GM10266 (cell line): Measurements from ENCODE around the gene ABCA1.

Experiments used
- DNase-seq: peaks from one replicate; pipeline ENCODE4 v3.0.0; 2012; ENCODE audit errors: extremely low spot score
- TF ChIP-seq, protein P1 (sequence below): IDR thresholded peaks from 2 replicates; pipeline ENCODE4 v1.5.1; 2012; ENCODE audit warnings: mild to moderate bottlenecking, low read depth; ENCODE audit not compliant: control insufficient read depth, insufficient read depth; ENCODE audit errors: missing control alignments

The ABCA1 gene

GRCh38 chr9:104885818-104886709 is 41.9 kb downstream of the ABCA1 start:
- TF ChIP-seq, protein P1, sequence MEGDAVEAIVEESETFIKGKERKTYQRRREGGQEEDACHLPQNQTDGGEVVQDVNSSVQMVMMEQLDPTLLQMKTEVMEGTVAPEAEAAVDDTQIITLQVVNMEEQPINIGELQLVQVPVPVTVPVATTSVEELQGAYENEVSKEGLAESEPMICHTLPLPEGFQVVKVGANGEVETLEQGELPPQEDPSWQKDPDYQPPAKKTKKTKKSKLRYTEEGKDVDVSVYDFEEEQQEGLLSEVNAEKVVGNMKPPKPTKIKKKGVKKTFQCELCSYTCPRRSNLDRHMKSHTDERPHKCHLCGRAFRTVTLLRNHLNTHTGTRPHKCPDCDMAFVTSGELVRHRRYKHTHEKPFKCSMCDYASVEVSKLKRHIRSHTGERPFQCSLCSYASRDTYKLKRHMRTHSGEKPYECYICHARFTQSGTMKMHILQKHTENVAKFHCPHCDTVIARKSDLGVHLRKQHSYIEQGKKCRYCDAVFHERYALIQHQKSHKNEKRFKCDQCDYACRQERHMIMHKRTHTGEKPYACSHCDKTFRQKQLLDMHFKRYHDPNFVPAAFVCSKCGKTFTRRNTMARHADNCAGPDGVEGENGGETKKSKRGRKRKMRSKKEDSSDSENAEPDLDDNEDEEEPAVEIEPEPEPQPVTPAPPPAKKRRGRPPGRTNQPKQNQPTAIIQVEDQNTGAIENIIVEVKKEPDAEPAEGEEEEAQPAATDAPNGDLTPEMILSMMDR: no peak
- no peak for DNase-seq

- DNase-seq: no peak
- TF ChIP-seq, protein P1: no peak
Observed at GRCh38 chr9:104883169-104883568, 44.8 kb downstream of the ABCA1 start.

GRCh38 chr9:104882566-104882965 is 45.4 kb downstream of the ABCA1 start:
- TF ChIP-seq, protein P1: no peak
- DNase-seq: no peak

GRCh38 chr9:104882086-104882485 is 45.9 kb downstream of the ABCA1 start:
- DNase-seq: no peak
- TF ChIP-seq, protein P1: no peak

- DNase-seq: no peak
- TF ChIP-seq, protein P1: no peak
Observed at GRCh38 chr9:104879555-104880309, 48.2 kb downstream of the ABCA1 start.

- TF ChIP-seq, protein P1: no peak
- DNase-seq: no peak
Observed at GRCh38 chr9:104876587-104876986, 51.4 kb downstream of the ABCA1 start.
